ENCODE data around the gene ARL17A.
"Not testable (repeated sequence)": the region's sequence is repeated elsewhere in the genome, so short reads cannot be mapped to it uniquely, and the experiment has no call there.

Gene ARL17A

GRCh38 chr17:46579083-46580075 is at the start of gene ARL17A:
ARL17A (minus strand) TSS chr17:46579691; CDS start chr17:46576322, 3,369 bp downstream.
- DNase-seq: not testable (repeated sequence)

GRCh38 chr17:46628753-46629436 is 49.4 kb upstream of the ARL17A start:
- DNase-seq: not testable (repeated sequence)

GRCh38 chr17:46627452-46627851 is 48.0 kb upstream of the ARL17A start:
- not testable (repeated sequence) for DNase-seq

- not testable (repeated sequence) for DNase-seq
Measured at GRCh38 chr17:46624726-46625125, 45.2 kb upstream of the ARL17A start.

GRCh38 chr17:46623790-46624189 is 44.3 kb upstream of the ARL17A start:
- not testable (repeated sequence) for DNase-seq

- not testable (repeated sequence) for DNase-seq
Measured at GRCh38 chr17:46618975-46619374, 39.5 kb upstream of the ARL17A start.

- DNase-seq: not testable (repeated sequence)
Measured at GRCh38 chr17:46617121-46617520, 37.6 kb upstream of the ARL17A start.

GRCh38 chr17:46613876-46614275 is 34.4 kb upstream of the ARL17A start:
- not testable (repeated sequence) for DNase-seq

- not testable (repeated sequence) for DNase-seq
Measured at GRCh38 chr17:46611304-46611703, 31.8 kb upstream of the ARL17A start.

GRCh38 chr17:46603125-46603524 is 23.6 kb upstream of the ARL17A start:
- DNase-seq: not testable (repeated sequence)

- not testable (repeated sequence) for DNase-seq
Measured at GRCh38 chr17:46600767-46601166, 21.3 kb upstream of the ARL17A start.

- DNase-seq: not testable (repeated sequence)
Measured at GRCh38 chr17:46598344-46598931, 18.9 kb upstream of the ARL17A start.

- DNase-seq: not testable (repeated sequence)
Measured at GRCh38 chr17:46591332-46591731, 11.8 kb upstream of the ARL17A start.

GRCh38 chr17:46590157-46591146 is 11.0 kb upstream of the ARL17A start, which contains the start of gene NSF:
NSF (plus strand) TSS chr17:46590669; CDS start chr17:46590776, 107 bp downstream.
- not testable (repeated sequence) for DNase-seq

- not testable (repeated sequence) for DNase-seq
Measured at GRCh38 chr17:46585444-46585843, 6.0 kb upstream of the ARL17A start.

- DNase-seq: not testable (repeated sequence)
Measured at GRCh38 chr17:46580082-46580481, 591 bp upstream of the ARL17A start.

GRCh38 chr17:46571796-46572195 is 7.7 kb downstream of the ARL17A start:
- DNase-seq: not testable (repeated sequence)

- DNase-seq: not testable (repeated sequence)
Measured at GRCh38 chr17:46566980-46567379, 12.5 kb downstream of the ARL17A start.

GRCh38 chr17:46566284-46566683 is 13.2 kb downstream of the ARL17A start:
- not testable (repeated sequence) for DNase-seq

GRCh38 chr17:46560048-46560447 is 19.4 kb downstream of the ARL17A start:
- DNase-seq: not testable (repeated sequence)

- not testable (repeated sequence) for DNase-seq
Measured at GRCh38 chr17:46559155-46559554, 20.3 kb downstream of the ARL17A start.

GRCh38 chr17:46548607-46549006 is 30.9 kb downstream of the ARL17A start:
- DNase-seq: not testable (repeated sequence)

Measured in activated naive CD4-positive, alpha-beta T cell (primary cell).